Measurements from ENCODE around the gene EYS.
A peak's percentile ranks its signal among the peaks of the same experiment; 100 is the strongest.
"Not testable (repeated sequence)": the region's sequence is repeated elsewhere in the genome, so short reads cannot be mapped to it uniquely, and the experiment has no call there.

EYS gene

DNA sequence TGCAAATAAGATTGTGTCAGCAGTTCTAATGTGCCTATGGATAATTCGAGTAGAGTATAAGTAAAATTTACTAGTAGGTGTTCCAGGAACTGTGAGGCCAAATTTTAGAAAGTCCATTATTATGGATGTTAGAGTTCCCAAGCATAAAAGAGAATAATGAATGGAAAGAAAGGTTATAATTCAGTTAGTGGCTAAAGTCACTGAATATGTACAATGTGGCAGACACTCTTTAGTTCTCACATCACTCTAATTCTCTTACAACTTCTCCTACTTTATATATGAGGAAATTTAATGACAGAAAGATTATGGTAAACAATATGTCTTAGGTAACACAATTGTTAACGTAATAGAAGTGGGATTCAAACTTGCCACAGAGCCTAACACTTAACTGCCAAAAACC lies 75.3 kb downstream of the EYS start:
- no peak for DNase-seq

DNA sequence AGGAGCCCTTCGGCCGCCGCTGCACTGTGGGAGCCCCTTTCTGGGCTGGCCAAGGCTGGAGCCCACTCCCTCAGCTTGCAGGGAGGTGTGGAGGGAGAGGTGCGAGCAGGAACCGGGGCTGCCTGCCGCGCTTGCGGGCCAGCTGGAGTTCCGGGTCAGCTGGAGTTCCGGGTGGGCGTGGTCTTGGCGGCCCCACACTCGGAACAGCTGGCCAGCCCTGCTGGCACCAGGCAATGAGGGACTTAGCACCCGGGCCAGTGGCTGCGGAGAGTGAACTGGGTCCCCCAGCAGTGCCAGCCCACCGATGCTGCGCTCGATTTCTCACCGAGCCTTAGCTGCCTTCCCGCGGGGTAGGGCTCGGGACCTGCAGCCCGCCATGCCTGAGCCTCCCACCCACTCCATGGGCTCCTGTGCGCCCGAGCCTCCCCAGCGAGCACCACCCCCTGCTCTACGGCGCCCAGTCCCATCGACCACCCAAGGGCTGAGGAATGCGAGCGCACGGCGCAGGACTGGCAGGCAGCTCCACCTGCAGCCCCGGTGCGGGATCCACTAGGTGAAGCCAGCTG lies 79.5 kb downstream of the EYS start:
- DNase-seq = not testable (repeated sequence)

DNA sequence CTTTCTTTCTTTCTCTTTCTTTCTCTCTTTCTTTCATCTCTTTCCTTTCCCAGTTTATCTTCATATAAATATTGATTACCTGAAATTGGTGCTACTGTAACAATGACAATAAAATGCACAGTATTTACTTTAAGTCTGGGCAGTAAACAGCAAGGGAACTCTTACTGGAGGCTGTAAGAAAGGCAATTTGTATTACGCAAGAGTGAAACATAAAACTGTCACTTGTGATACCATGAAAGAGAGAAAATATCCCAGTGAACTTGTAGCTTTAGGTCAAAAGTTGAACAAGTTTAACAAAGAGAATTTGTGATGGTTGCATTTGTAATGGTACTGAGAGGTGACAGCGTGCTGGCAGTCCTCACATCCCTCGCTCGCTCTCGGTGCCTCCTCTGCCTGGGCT lies 80.0 kb downstream of the EYS start:
- no peak for DNase-seq

DNA sequence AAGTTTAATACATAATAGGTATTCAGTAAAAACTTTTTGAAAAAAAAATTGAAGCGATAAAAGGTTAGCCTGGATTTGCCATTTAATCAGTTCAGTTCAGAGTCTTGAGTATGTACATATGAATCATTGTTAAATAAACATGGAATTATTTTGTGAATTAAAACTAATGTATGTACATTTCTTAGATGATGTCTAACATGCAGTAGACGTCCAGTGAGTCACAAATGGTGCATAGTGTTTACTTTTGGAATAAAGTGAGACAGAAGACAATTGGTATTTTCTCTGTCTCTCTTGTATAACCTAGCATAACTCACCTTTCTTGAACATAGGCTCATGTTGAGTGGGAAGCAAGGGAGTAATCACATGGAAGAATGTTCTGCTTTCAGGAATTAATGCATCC lies 83.5 kb downstream of the EYS start:
- no peak for DNase-seq

DNA sequence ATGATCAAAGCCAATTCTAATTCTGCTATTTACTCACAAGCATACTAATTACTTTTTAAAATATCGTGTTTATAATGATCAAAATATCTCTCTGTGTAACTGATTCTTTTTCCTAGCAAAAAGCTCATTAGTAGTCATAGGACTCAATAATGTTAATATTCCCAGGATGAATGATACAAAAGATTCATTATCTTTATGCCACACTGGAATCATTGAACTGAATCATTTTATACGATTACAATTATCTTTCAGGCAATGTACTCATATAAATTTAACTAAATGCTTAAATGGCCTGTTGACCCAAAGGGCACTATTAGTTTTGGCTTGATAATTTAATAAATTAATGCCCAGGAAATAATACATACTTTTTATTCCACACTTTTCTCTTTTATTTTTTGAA lies 96.3 kb downstream of the EYS start:
- DNase-seq = no peak

DNA sequence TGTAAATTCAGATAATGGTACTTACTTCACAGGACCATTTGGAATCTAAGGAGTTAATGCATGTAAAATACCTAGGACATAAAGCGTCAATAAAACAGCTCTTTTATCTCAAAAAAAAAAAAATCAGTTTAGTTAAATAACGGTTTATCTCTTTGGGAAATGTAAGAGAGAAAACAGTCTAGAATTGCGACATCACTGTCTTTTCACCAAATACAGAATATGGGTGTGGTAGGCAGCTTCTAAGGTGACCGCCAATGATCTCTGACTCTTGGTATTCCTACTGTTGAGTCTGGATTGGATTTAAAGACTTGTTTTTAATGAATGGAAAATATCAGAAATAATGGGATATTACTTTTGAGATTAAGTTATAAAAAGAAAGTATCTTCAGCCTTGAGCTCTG lies 111.5 kb downstream of the EYS start:
- DNase-seq = no peak

DNA sequence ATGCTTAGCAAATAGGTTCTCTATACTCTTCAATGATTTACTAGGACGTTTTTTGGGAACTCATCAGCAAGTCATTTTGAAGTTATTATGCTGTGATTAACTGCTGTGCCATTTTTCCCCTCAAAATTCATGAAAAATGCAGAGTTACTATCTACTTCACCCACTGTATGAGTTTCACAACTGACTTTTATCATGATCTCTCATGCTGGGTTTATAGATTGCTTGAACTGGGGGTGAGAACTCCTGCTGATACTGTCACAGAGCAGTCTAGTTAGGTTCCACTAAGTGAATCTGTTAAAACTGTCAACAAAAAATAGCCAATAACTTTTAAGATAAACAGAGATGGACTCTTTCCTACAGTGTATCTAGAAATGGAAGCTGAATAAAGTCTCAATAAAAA lies 136.7 kb downstream of the EYS start:
- no peak for DNase-seq

DNA sequence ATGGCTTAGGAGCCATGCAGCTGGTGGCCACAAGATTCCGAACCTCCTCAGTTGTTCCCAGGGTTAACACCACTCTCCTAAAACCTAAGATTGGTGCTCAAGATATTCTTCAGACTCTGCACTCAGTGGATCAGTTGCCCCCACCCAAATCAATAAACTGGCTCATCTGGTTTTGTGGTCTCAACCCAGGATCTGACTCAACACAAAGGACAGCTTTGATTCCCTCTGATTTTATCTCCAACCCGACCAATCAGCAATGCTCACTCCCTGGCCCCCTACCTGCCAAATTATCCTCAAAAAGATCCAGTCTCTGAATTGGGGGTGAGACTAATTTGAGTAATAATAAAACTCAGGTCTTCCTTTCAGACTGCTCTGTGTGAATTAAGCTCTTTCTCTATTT lies 137.5 kb downstream of the EYS start:
- DNase-seq = no peak

DNA sequence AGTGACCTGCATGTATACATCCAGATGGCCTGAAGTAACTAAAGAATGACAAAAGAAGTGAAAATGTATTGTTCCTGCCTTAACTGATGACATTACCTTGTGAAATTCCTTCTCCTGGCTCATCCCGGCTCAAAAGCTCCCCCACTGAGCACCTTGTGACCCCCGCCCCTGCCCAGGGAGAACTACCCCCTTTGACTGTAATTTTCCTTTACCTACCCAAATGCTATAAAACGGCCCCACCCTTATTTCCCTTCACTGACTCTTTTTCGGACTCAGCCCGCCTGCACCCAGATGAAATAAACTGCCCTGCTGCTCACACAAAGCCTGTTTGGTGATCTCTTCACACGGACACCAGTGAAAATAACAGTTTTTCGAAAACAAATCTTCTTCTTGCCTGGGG lies 138.0 kb downstream of the EYS start:
- not testable (repeated sequence) for DNase-seq

DNA sequence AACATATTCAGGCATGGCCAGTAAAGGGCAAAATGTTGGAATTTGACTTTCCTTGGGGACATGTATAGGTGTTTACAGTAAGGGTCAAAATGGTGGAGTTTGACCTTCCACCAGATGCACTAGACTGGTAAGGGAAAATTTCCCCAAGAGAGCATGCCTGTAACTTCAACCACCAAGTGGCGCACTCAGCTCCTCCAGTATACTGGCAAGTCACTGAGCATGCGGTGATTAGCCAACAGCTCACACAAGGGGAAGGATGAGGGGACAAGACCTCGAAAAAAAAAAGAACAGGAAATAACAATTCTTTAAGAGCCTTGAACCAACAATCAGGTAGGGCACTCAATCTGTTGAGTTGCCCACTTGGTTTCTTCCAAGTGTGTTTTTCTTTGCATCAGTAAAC lies 140.9 kb downstream of the EYS start:
- DNase-seq = no peak

DNA sequence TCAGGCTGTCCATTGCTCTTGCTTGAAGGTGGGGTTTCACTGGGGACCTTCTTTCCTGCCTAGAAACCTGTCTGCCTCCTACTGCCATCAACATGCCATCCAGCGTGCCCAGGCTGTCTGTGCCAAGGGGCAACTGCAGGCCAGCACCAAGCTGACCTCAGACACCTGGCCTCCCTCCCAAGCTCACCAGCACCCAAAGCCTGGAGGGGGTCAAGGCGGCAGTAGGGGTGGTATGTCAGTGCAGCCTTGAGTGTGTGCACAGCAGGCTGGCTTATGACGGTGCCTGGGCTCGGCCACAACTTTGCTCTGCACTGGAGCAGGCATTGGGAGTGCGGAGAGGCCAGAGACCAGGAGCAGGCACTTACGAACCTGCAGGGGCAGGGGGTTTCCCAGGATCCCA lies 149.0 kb downstream of the EYS start:
- no peak for DNase-seq

DNA sequence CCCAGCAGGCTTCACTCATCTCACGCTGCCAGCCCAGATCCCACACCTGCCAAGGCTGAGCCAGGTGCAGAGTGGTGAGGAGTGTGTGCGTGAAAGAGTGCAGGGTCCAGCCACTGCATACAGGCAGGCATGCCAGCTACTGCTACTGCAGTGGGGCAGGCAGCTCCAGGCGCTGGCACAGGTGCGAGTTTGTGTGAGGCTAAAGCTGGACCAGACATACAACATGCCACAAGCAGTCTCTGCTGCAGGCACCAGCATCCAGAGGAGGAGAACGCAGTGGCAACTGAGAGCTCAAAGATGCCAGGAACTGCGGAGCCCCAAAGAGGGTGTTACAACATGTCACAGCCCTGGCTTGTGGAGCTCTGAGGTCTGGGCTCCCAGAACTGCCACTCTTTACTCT lies 149.8 kb downstream of the EYS start:
- DNase-seq = peak; percentile 74 to 82

DNA sequence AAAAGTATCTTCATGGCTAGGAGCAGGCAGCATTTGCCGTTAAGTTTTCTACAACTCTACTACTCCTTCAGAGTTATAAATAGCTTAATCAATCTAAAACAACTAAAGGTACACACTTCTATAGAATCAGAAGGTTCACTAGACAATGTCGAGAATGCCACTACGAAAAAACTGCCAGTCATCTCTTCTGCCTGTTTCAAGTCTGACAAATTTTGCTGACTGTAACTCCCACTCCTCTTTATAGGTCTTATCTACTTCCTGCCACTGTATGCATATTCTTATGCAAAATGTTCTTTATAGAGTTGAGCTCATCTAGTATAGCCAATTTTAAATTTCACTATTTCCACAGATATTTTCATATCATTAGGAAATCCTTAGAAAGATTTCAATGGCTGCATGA lies 160.1 kb downstream of the EYS start:
- DNase-seq = no peak

DNA sequence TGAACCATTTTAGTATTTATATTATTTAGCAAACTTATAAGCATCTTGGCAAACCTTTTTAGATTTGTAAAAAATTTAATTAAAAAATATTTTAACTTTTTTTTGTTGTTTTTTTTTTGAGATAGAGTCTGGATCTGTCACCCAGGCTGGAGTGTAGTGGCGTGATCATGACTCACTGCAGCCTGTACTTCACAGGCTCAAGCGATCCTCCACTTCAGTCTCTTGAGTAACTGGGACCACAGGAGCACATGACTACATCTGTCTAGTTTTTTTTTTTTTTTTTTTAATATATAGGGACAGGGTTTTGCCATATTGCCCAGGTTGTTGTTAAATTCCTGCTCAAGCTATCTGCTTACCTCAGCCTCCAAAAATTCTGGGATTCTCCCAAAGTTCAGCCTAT lies 161.1 kb downstream of the EYS start:
- no peak for DNase-seq

DNA sequence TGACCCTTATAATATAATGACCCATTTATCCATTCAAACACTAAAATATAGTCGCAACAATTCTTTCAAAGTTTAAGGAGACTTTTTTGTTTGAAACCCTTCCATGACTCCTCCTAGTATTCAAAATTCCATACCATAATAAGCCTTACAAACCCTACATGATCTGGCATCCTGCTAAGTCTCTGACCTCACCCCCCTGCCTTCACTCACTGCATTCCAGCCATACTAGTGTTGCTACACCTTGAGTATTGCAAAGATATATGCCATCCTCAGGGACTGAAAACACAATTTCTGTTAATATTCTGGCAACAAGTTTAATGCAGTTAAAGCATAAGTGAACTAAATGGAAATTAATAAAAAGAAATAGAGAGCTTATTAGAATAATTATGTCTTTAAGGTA lies 168.4 kb downstream of the EYS start:
- no peak for DNase-seq

DNA sequence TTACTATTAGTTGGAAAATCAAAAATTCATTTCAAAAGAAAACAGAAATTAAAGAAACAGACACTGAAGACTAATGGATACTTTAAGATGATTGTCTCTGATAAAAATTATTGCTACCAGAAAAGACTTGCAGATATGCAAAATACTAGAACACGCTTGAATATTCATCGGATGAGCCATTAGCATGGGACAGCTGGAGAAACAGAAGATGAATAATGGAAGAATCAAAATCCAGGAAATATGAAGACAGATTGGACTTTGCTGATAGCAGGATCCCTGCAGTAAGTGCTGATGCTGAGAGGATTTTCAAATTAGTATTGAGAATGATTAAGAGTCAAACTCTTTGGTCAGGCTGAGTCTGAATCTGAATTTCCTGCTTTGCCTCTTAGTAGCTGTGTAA lies 169.4 kb downstream of the EYS start:
- no peak for DNase-seq

DNA sequence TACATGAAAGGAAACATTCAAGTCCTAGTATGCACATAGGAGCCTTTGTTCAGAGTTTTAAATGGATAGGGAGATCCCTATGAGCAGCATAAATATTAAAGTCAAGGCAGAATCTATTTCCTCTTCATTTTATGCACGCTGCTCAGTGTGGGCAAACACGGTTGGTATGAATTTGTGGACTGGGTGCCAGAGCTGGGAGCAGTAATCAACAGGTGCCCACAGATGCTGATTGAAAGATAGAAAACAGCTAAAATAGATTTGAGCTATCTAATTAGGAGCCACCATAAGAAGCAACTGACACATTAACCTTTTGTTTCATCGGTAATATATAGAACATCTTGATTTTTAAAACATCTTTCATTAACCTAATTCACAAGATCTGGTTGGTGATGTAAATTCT lies 175.5 kb downstream of the EYS start:
- DNase-seq = no peak

DNA sequence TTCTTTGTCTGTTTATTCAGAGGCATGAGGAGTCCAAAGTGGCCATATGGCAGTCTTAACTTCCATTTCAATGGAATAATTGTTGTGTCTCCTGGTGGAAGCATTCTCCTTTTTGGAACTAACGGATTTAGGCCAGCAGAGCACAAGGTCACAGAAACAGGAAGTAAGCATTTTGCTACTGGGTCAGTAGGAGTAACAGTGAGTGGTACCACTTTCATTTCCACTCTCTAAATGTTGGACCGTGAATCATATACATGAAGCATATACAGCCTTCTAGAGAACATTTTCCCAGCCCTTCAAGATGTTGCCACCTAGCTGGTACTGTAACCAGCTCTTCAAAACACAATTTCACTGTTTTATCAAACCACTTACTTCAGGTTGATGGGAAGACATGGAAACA lies 182.8 kb downstream of the EYS start:
- no peak for DNase-seq

DNA sequence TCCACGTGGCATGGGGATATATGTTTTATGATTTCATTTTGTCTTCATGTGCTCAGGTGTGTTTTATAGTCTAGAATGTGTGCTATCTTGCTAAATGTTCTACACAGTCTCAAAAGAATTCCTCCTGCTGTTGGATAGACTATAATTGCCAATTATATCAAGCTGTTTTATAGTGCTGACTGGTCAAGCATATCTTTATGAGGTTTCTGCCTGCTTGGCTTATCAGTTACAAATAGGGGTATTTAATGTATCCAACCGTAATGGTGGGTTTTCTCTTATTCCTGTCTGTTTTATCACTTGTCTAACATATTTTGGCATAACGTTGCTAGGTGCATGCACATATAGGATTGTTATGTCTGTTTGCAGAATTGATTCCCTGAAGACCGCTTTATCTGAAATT lies 201.3 kb downstream of the EYS start:
- peak; percentile 1 to 72 for DNase-seq

DNA sequence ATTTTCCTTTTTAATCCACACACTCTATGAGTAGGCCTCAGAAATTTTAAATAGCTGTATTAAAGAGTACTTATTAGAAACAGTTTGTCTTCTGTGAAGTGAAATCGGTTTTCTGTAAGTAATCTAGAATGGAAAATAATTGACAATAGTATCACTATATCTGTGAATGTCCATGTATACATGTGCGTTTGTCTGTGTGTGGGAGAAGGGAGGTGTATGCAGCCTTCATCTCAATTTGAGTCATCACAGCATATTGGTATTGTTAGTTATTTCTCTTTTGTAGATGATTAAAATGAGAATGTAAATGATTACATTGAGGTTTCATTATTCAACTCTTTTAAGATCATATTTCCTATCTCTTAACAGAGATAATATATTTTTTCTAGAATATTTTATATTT lies 206.0 kb downstream of the EYS start:
- no peak for DNase-seq

DNA sequence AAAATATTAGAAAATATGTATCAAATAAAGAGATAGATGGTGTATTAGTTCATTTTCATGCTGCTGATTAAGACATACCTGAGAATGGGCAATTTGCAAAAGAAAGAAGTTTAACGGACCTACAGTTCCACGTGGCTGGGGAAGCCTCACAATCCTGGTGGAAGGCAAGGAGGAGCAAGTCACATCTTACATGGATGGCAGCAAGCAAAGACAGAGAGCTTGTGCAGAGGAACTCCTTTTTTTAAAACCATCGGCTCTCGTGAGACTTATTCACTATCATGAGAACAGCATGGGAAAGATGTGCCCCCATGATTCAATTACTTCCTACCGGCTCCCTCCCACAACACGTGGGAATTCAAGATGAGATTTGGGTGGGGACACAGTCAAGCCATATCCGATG lies 223.4 kb downstream of the EYS start:
- DNase-seq = not testable (repeated sequence)

DNA sequence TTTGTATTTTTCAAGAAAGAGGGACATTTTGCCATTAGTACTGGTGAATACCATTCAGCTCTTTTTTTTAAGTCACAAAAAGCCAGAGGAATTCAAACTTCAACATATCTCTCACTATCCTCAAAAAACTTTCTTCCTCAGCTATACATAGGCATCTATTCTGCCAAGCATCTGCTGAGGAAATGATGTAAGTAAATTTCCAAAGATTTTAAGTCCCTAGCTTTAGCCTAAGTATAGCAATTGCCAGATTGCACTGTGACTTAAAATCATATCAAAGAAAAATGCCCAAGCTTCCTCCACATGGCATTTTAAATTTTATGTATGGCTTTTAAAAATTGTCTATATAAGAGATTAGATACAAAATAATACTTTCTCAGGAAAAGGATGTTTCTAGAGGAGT lies 237.4 kb downstream of the EYS start:
- no peak for DNase-seq

DNA sequence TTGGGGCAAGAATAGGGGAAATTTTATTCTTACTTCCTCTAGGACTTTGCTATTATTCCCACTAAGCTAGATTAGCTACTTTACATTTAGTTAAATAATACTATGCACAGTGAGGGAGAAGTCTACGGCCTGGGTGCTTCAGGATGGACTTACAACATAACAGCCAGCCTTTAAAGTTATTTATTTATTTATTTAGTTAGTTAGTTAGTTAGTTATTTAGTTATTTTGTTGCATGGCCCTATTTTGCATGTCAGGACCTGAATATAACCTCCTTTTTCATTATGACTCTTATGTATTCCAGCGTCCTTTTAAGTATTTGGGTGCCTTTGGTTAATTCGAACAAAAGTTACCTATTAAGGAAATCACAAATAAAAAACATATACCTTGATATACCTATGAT lies 238.7 kb downstream of the EYS start:
- no peak for DNase-seq

DNA sequence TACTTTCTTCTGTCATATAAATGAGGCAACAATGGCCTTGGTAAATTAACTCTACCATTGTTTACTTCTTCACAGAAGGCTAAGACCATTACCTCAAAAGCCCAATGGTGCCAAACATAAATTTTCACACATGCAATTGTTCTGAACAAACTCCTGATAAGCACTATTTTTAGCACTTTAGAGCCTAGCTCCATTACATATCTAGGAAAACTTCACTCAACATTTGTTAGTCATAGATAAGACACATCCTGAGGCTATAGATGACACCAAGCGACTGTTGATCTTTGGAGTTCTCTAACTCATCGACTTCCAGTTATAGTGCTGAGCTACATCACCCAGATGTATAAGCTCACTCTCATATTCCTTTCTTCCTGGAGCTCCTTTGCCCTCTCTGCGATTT lies 245.9 kb downstream of the EYS start:
- no peak for DNase-seq

DNA sequence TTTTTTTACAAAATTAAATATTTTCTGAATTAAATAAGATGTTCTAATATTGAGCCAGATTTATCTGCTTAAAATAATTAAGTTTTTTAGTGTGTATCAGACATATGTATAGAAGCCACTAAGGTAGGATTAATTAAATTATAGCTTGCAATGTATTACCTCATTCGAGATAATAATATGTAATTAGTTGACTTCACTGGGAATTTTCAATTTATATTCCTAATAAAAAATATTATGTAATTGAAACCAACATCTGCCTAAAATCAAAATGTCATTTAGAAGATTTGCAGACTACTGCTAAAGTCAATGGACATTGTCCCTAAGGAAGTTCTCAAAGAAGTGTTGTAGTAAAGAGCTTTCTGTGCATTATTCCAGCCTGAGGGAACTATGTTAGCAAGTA lies 254.7 kb downstream of the EYS start:
- no peak for DNase-seq

DNA sequence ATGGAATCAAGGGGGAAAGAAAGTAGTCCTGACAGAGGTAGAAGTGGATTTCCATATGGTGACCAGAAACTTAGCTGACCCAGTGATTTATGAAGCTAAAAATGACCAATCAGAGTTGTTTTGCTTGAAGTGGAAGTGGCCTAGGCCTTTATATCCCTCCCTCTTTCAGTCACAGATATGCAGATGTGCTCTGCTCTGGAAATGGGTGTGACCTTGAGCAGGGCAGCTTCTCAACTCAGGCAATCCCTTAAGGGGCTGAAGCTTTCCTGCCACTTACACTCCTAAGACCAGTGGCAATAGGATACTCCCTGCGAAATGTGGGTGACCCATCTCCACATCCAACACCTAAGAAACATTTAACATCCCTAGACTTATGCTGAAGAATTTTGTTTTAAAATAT lies 256.6 kb downstream of the EYS start:
- no peak for DNase-seq

Measured in NCI-H2081 (cell line).